ENCODE data around the gene PCDHA7.
"Not testable (repeated sequence)": the region's sequence is repeated elsewhere in the genome, so short reads cannot be mapped to it uniquely, and the experiment has no call there.

Gene PCDHA7

GRCh38 chr5:140806834-140807775 is 27.0 kb upstream of the PCDHA7 start, which contains the start of gene PCDHA4:
Gene PCDHA4, plus strand, starts transcription at chr5:140807068.
- H3K4me3 ChIP-seq, result no peak within 1 kb of the TSS
- in situ Hi-C loops (cut with MboI; ENCODE audit: low sequenced_read_pairs), result no loop called here
- DNase-seq (ENCODE audit: low spot score in 2 of 2), result peak in 1 of 2 experiments; percentile 46

GRCh38 chr5:140808241-140808888 is 25.7 kb upstream of the PCDHA7 start:
- H3K4me3 ChIP-seq; DNase-seq (ENCODE audit: low spot score in 2 of 2); in situ Hi-C loops (cut with MboI; ENCODE audit: low sequenced_read_pairs); H3K36me3 ChIP-seq (replicated peaks); H3K27me3 ChIP-seq (ENCODE audit: low read depth); H3K4me1 ChIP-seq; H3K9me3 ChIP-seq: not testable (repeated sequence)

More at GRCh38 chr5:140806834-140807775, 27.0 kb upstream of the PCDHA7 start, which contains the start of gene PCDHA4:
- H3K36me3 ChIP-seq (replicated peaks), result no peaks in the 10 kb centered on the region
- no peaks in the 10 kb centered on the region for H3K27me3 ChIP-seq (ENCODE audit: low read depth)
- no peaks in the 10 kb centered on the region for H3K4me1 ChIP-seq
- H3K9me3 ChIP-seq, result no peaks in the 10 kb centered on the region

DNA sequence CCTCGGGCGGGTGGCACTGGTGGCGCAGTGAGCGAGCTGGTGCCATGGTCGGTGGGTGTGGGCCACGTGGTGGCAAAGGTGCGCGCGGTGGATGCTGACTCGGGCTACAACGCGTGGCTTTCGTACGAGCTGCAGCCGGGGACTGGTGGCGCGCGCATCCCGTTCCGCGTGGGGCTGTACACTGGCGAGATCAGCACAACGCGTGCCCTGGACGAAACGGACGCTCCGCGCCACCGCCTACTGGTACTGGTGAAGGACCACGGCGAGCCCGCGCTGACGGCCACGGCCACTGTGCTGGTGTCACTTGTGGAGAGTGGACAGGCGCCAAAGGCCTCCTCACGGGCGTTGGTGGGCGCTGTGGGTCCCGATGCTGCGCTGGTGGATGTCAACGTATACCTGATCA is 25.2 kb upstream of the PCDHA7 start:
- DNase-seq (ENCODE audit: low spot score in 2 of 2), result no peak

GRCh38 chr5:140821375-140822280 is 12.4 kb upstream of the PCDHA7 start, which contains the start of gene PCDHA5:
Gene PCDHA5, plus strand, starts transcription at chr5:140821613.
- DNase-seq (ENCODE audit: low spot score in 2 of 2), result peak; percentile 38 to 76
- no peaks in the 10 kb centered on the region for H3K27me3 ChIP-seq (ENCODE audit: low read depth)
- in situ Hi-C loops (cut with MboI; ENCODE audit: low sequenced_read_pairs), result no loop called here
- no peaks in the 10 kb centered on the region for H3K9me3 ChIP-seq
- H3K4me3 ChIP-seq, result no peak within 1 kb of the TSS
- no peaks in the 10 kb centered on the region for H3K36me3 ChIP-seq (replicated peaks)
- no peaks in the 10 kb centered on the region for H3K4me1 ChIP-seq

More for the DNA sequence above, 25.2 kb upstream of the PCDHA7 start:
- Histone ChIP-seq H3K9me3 (no peaks in the 10 kb centered on the region), H3K4me3 (no peak overlapping the region), H3K36me3 (replicated peaks) (no peaks in the 10 kb centered on the region), H3K4me1 (no peaks in the 10 kb centered on the region), H3K27me3 (ENCODE audit: low read depth) (no peaks in the 10 kb centered on the region)
- in situ Hi-C loops (cut with MboI; ENCODE audit: low sequenced_read_pairs), result no loop called here

DNA sequence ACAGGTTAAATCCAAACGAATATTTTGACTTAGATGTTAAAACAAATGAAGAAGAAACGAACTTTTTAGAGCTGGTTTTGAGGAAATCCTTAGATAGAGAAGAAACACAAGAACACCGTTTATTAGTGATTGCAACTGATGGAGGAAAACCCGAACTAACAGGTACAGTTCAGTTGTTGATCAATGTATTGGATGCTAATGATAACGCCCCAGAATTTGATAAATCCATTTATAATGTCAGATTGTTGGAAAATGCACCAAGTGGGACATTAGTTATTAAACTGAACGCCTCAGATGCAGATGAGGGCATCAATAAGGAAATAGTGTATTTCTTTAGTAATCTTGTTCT is 11.8 kb upstream of the PCDHA7 start:
- in situ Hi-C loops (cut with MboI; ENCODE audit: low sequenced_read_pairs), result no loop called here

GRCh38 chr5:140822969-140823368 is 11.1 kb upstream of the PCDHA7 start:
- DNase-seq (ENCODE audit: low spot score in 2 of 2); in situ Hi-C loops (cut with MboI; ENCODE audit: low sequenced_read_pairs): not testable (repeated sequence)

More for the DNA sequence above, 11.8 kb upstream of the PCDHA7 start:
- Histone ChIP-seq H3K4me3 (no peak overlapping the region), H3K36me3 (replicated peaks) (no peaks in the 10 kb centered on the region), H3K4me1 (no peaks in the 10 kb centered on the region), H3K9me3 (no peaks in the 10 kb centered on the region), H3K27me3 (ENCODE audit: low read depth) (no peaks in the 10 kb centered on the region)
- no peak for DNase-seq (ENCODE audit: low spot score in 2 of 2)

GRCh38 chr5:140823475-140823874 is 10.6 kb upstream of the PCDHA7 start:
- Histone ChIP-seq H3K27me3 (ENCODE audit: low read depth) (no peaks in the 10 kb centered on the region), H3K36me3 (replicated peaks) (no peaks in the 10 kb centered on the region), H3K4me1 (no peaks in the 10 kb centered on the region), H3K4me3 (no peak overlapping the region), H3K9me3 (no peaks in the 10 kb centered on the region)
- DNase-seq (ENCODE audit: low spot score in 2 of 2), result no peak
- in situ Hi-C loops (cut with MboI; ENCODE audit: low sequenced_read_pairs), result no loop called here

More at GRCh38 chr5:140822969-140823368, 11.1 kb upstream of the PCDHA7 start:
- not testable (repeated sequence) for H3K4me3 ChIP-seq; H3K9me3 ChIP-seq; H3K4me1 ChIP-seq; H3K36me3 ChIP-seq (replicated peaks); H3K27me3 ChIP-seq (ENCODE audit: low read depth)

GRCh38 chr5:140827704-140828361 is 6.2 kb upstream of the PCDHA7 start, which contains the start of gene PCDHA6:
Gene PCDHA6, plus strand, starts transcription at chr5:140827960. Its CDS starts 132 bp downstream, at chr5:140828092.
- H3K27me3 ChIP-seq (ENCODE audit: low read depth), result no peaks in the 10 kb centered on the region
- DNase-seq (ENCODE audit: low spot score in 2 of 2), result no peak
- H3K4me3 ChIP-seq, result no peak within 1 kb of the TSS

DNA sequence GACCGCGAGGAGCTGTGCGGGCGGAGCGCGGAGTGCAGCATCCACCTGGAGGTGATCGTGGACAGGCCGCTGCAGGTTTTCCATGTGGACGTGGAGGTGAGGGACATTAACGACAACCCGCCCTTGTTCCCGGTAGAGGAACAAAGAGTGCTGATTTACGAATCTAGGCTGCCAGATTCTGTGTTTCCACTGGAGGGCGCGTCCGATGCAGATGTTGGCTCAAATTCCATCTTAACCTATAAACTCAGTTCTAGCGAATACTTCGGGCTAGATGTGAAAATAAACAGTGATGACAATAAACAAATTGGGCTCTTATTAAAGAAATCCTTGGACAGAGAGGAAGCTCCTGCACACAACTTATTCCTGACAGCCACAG is 5.7 kb upstream of the PCDHA7 start:
- no peaks in the 10 kb centered on the region for H3K4me1 ChIP-seq
- H3K9me3 ChIP-seq, result no peaks in the 10 kb centered on the region
- no peaks in the 10 kb centered on the region for H3K36me3 ChIP-seq (replicated peaks)
- H3K27me3 ChIP-seq (ENCODE audit: low read depth), result no peaks in the 10 kb centered on the region
- no peak overlapping the region for H3K4me3 ChIP-seq
- in situ Hi-C loops (cut with MboI; ENCODE audit: low sequenced_read_pairs), result no loop called here
- no peak for DNase-seq (ENCODE audit: low spot score in 2 of 2)

More at GRCh38 chr5:140827704-140828361, 6.2 kb upstream of the PCDHA7 start, which contains the start of gene PCDHA6:
- Histone ChIP-seq H3K36me3 (replicated peaks) (no peaks in the 10 kb centered on the region), H3K4me1 (no peaks in the 10 kb centered on the region), H3K9me3 (no peaks in the 10 kb centered on the region)
- in situ Hi-C loops (cut with MboI; ENCODE audit: low sequenced_read_pairs), result no loop called here

- DNase-seq (ENCODE audit: low spot score in 2 of 2); H3K9me3 ChIP-seq; H3K36me3 ChIP-seq (replicated peaks); H3K27me3 ChIP-seq (ENCODE audit: low read depth); H3K4me3 ChIP-seq; H3K4me1 ChIP-seq; in situ Hi-C loops (cut with MboI; ENCODE audit: low sequenced_read_pairs): not testable (repeated sequence)
Observed at GRCh38 chr5:140829511-140830501, 4.3 kb upstream of the PCDHA7 start.

DNA sequence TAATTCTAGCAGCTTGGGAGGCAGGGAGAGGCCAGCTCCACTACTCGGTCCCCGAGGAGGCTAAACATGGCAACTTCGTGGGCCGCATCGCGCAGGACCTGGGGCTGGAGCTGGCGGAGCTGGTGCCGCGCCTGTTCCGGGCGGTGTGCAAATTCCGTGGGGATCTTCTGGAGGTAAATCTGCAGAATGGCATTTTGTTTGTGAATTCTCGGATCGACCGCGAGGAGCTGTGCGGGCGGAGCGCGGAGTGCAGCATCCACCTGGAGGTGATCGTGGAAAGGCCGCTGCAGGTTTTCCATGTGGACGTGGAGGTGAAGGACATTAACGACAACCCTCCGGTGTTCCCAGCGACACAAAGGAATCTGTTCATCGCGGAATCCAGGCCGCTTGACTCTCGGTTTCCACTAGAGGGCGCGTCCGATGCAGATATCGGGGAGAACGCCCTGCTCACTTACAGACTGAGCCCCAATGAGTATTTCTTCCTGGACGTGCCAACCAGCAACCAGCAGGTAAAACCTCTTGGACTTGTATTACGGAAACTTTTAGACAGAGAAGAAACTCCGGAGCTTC is 455 bp downstream of the PCDHA7 start:
- in situ Hi-C loops (cut with MboI; ENCODE audit: low sequenced_read_pairs); H3K9me3 ChIP-seq; H3K4me3 ChIP-seq; H3K4me1 ChIP-seq; H3K36me3 ChIP-seq (replicated peaks); DNase-seq (ENCODE audit: low spot score in 2 of 2); H3K27me3 ChIP-seq (ENCODE audit: low read depth): not testable (repeated sequence)
